Panc1 (cell line): ENCODE results near the gene KRT27. TPM values are rescaled to one million over a fixed set of nuclear protein-coding genes. Genes with fewer than 3 reads are reported as not detected.

Experiments
- ATAC-seq: fragments of 200-7000 bp; cut with Tn5 transposase; 2 replicates; pipeline ENCODE4 v1.9.1; 2020; ENCODE audit warnings: mild to moderate bottlenecking, moderate library complexity
- BruUV-seq: library from RNA; stranded (reverse); fragments of 400-500 nt; replicated peaks from 2 replicates; lab custom pipeline; 2021; lab: Mats Ljungman, UMichigan
- CTCF ChIA-PET: fragments of 300-600 bp; sonication (Branson Sonifier 250); formaldehyde crosslinking; loops from one replicate; lab custom pipeline; 2022; ENCODE audit warnings: antibody characterized with exemption; lab: Charles Lee
- POLR2A ChIA-PET: fragments of 300-600 bp; sonication (Branson Sonifier 250); formaldehyde crosslinking; loops from one replicate; lab custom pipeline; 2022; ENCODE audit warnings: antibody characterized with exemption; lab: Charles Lee
- DNase-seq: peaks from one replicate; pipeline ENCODE4 v3.0.0-alpha.2; 2010; ENCODE audit warnings: low read depth, low spot score
- H3K27ac ChIP-seq: 2 replicates; pipeline ENCODE4 v1.5.1; 2011; ENCODE audit warnings: mild to moderate bottlenecking, low read length, inconsistent platforms
- H3K27me3 ChIP-seq: fragments of 200-500 bp; sonication (Bioruptor generic); 2 replicates; pipeline ENCODE4 v1.6.0; 2014; ENCODE audit warnings: low read length, inconsistent platforms; ENCODE audit not compliant: control insufficient read depth, insufficient read depth
- H3K36me3 ChIP-seq: fragments of 200-500 bp; sonication (Bioruptor generic); 2 replicates; pipeline ENCODE4 v1.5.1; 2014; ENCODE audit warnings: inconsistent platforms, mild to moderate bottlenecking, low read length, moderate library complexity; ENCODE audit not compliant: control insufficient read depth, insufficient read depth
- H3K4me1 ChIP-seq: 2 replicates; pipeline ENCODE4 v1.5.1; 2011; ENCODE audit warnings: inconsistent platforms, mild to moderate bottlenecking, low read length, moderate library complexity; ENCODE audit not compliant: control insufficient read depth, insufficient read depth
- H3K4me3 ChIP-seq, 2 experiments: 2 replicates each; pipeline ENCODE4 v1.5.1; 2011 to 2012; ENCODE audit warnings: low read depth in 2 of 2, low read length in 2 of 2, mild to moderate bottlenecking in 2 of 2, inconsistent platforms in 1 of 2, moderate library complexity in 1 of 2
- H3K9me3 ChIP-seq: fragments of 200-500 bp; sonication (Bioruptor generic); 2 replicates; pipeline ENCODE4 v1.5.1; 2014; ENCODE audit warnings: low read depth, mild to moderate bottlenecking, inconsistent platforms, low read length, moderate library complexity; ENCODE audit not compliant: control insufficient read depth, insufficient read depth
- POLR2AphosphoS5 ChIP-seq: IDR thresholded peaks from 2 replicates; pipeline ENCODE4 v1.6.1; 2012; ENCODE audit warnings: mild to moderate bottlenecking, low read depth, low read length, moderate library complexity
- SIN3A ChIP-seq: IDR thresholded peaks from 2 replicates; pipeline ENCODE4 v1.6.1; 2012; ENCODE audit warnings: low read depth, mild to moderate bottlenecking, low read length, moderate library complexity, borderline replicate concordance; ENCODE audit not compliant: insufficient read depth
- TCF7L2 ChIP-seq: IDR thresholded peaks from 2 replicates; pipeline ENCODE4 v1.6.1; 2011; ENCODE audit warnings: mild to moderate bottlenecking, low read depth, low read length, inconsistent platforms
- in situ Hi-C: cut with HindIII; loops from 2 replicates; pipeline ENCODE4 v1.10.0; 2016; ENCODE audit warnings: low sequenced_read_pairs, low pct_unique_long_range_greater_than_20kb
- intact Hi-C: fragments of 100-400 bp; cut with micrococcal nuclease; formaldehyde crosslinking; loops from one replicate; pipeline ENCODE4 v1.10.0; 2022; ENCODE audit not compliant: unreplicated experiment
- total RNA-seq: library from RNA; stranded (reverse); gene quantifications from one replicate; pipeline ENCODE4 v1.2.1, GENCODE V29; 2021; ENCODE audit not compliant: unreplicated experiment
- TF ChIP-seq, protein P1 (sequence below): fragments of 450-650 bp; IDR thresholded peaks from 2 replicates; pipeline ENCODE4 v1.5.1; 2017; ENCODE audit warnings: mild to moderate bottlenecking
- TF ChIP-seq, protein P2 (sequence below), 2 experiments: IDR thresholded peaks; 2 replicates each; pipeline ENCODE4 v1.6.1; 2011 to 2012; ENCODE audit warnings: low read depth in 2 of 2, control low read depth in 1 of 2, low read length in 1 of 2, mild to moderate bottlenecking in 1 of 2, moderate library complexity in 1 of 2; ENCODE audit not compliant: insufficient read depth in 1 of 2

Gene KRT27
- total RNA-seq, 1 experiment from 2014 or later, result not detected

DNA sequence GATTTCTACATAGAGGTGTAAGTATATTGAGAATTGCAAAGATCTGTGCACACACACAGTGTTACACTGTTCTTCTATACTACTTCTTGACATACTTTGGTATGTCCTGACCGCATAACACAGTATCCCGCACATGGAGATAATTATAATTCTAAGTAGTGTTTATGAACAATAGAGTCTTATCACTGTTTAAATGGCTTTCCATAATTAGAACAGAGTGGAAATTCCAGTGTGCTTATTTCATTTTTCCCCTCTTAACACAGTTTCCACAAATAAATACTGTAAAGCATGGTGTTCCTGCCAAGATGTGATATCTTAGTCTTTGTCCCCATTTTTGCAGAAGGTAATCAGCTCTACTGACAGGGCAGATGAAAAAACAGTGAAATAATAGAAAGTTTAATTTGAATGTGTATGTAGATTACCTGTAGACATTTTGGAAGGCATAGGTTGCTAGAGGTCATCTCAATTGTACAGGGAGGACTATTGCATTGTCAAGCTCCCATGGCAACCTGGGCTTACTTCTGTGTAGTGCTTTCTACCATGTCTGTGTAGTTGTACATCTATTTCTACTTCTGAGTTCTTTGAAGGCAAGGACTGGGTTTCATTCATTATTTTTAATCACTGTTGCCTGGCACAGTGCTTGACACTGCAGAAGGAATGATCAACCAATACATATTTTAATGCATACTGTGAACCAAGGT is 27.5 kb upstream of the KRT27 start:
- Histone ChIP-seq H3K4me1 (no peaks in the 10 kb centered on the region), H3K36me3 (no peaks in the 10 kb centered on the region), H3K27ac (no peak overlapping the region), H3K4me3 (no peak overlapping the region), H3K9me3 (no peaks in the 10 kb centered on the region), H3K27me3 (peaks cover 10% of the 10 kb centered on the region)
- DNase-seq (no peak), ATAC-seq (no peak)
- TF ChIP-seq, protein P1, sequence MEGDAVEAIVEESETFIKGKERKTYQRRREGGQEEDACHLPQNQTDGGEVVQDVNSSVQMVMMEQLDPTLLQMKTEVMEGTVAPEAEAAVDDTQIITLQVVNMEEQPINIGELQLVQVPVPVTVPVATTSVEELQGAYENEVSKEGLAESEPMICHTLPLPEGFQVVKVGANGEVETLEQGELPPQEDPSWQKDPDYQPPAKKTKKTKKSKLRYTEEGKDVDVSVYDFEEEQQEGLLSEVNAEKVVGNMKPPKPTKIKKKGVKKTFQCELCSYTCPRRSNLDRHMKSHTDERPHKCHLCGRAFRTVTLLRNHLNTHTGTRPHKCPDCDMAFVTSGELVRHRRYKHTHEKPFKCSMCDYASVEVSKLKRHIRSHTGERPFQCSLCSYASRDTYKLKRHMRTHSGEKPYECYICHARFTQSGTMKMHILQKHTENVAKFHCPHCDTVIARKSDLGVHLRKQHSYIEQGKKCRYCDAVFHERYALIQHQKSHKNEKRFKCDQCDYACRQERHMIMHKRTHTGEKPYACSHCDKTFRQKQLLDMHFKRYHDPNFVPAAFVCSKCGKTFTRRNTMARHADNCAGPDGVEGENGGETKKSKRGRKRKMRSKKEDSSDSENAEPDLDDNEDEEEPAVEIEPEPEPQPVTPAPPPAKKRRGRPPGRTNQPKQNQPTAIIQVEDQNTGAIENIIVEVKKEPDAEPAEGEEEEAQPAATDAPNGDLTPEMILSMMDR, result no peak
- TF ChIP-seq, protein P2, sequence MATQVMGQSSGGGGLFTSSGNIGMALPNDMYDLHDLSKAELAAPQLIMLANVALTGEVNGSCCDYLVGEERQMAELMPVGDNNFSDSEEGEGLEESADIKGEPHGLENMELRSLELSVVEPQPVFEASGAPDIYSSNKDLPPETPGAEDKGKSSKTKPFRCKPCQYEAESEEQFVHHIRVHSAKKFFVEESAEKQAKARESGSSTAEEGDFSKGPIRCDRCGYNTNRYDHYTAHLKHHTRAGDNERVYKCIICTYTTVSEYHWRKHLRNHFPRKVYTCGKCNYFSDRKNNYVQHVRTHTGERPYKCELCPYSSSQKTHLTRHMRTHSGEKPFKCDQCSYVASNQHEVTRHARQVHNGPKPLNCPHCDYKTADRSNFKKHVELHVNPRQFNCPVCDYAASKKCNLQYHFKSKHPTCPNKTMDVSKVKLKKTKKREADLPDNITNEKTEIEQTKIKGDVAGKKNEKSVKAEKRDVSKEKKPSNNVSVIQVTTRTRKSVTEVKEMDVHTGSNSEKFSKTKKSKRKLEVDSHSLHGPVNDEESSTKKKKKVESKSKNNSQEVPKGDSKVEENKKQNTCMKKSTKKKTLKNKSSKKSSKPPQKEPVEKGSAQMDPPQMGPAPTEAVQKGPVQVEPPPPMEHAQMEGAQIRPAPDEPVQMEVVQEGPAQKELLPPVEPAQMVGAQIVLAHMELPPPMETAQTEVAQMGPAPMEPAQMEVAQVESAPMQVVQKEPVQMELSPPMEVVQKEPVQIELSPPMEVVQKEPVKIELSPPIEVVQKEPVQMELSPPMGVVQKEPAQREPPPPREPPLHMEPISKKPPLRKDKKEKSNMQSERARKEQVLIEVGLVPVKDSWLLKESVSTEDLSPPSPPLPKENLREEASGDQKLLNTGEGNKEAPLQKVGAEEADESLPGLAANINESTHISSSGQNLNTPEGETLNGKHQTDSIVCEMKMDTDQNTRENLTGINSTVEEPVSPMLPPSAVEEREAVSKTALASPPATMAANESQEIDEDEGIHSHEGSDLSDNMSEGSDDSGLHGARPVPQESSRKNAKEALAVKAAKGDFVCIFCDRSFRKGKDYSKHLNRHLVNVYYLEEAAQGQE (IDR thresholded peaks at IDR 0.05; ENCODE audit: insufficient read depth in 1 of 2, low read depth in 2 of 2, low read length in 1 of 2), result no peak
- TF ChIP-seq SIN3A (no peak), TCF7L2 (no peak), POLR2AphosphoS5 (no peak)
- CTCF ChIA-PET, result no interaction called here
- in situ Hi-C loops (no loop called here), intact Hi-C loops (no loop called here)
- POLR2A ChIA-PET, result interaction anchor here (1.0 kb wide), 1 partner anchor 9 kb away, joined by 4 read pairs; no protein-coding TSS in a partner anchor
- BruUV-seq, result no TSS peak

DNA sequence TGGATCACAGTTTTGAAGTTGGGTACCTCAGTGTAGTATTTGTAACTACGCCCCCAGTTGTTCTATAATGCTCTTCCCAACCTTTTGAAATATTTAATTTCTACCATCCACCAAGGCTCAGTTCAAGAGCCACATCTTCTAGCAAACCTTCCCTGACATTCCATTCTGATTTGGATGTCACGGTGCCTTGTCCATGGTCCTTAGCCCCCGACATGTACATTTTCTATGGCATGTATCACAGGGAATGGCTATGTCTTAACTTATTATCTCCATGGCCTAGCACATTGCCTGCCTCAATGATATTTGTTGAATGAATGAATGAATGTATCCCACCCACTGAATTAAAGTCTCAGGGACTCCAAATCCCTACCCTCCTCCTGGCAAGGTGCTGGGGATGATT is 23.8 kb upstream of the KRT27 start:
- TF ChIP-seq, protein P2 (IDR thresholded peaks at IDR 0.05; ENCODE audit: insufficient read depth in 1 of 2, low read depth in 2 of 2, low read length in 1 of 2), result peak; percentile 71 to 78; a peak in 3 of 4 replicates
- no peak for TF ChIP-seq SIN3A
- TF ChIP-seq POLR2AphosphoS5, result no peak
- no peak overlapping the region for H3K27ac ChIP-seq
- no peaks in the 10 kb centered on the region for H3K9me3 ChIP-seq
- H3K4me3 ChIP-seq, result no peak overlapping the region
- H3K27me3 ChIP-seq, result peaks cover 16% of the 10 kb centered on the region
- ATAC-seq, result no peak
- ChIA-PET POLR2A (no interaction called here), CTCF (no interaction called here)
- no TSS peak for BruUV-seq
- intact Hi-C loops (no loop called here), in situ Hi-C loops (no loop called here)
- no peak for DNase-seq
- no peaks in the 10 kb centered on the region for H3K36me3 ChIP-seq
- peaks cover 5% of the 10 kb centered on the region for H3K4me1 ChIP-seq
